ENCODE measurements around the gene MAJIN.

GRCh38 chr11:64890522-64890939 lies 81.4 kb downstream of the MAJIN start:
- TF ChIP-seq EP300 (IDR thresholded peaks at IDR 0.05) (no peak), POLR2AphosphoS5 (IDR thresholded peaks at IDR 0.05) (no peak)
